Ascending aorta (tissue), 2 donors: ENCODE data around the gene KCNN3. TPM values are rescaled to one million over a fixed set of nuclear protein-coding genes. Genes with fewer than 3 reads are reported as not detected.

Source experiments
- DNase-seq, 2 donors: peaks; one replicate each; pipeline ENCODE4 v3.0.0-alpha.2; 2019; ENCODE audit warnings: low spot score in 2 of 2
- H3K27ac ChIP-seq, 2 donors: fragments of 200-600 bp; sonication (generic); one replicate each; pipeline ENCODE4 v1.5.1; 2016 to 2017; ENCODE audit warnings: mild to moderate bottlenecking in 1 of 2
- H3K27me3 ChIP-seq: fragments of 200-600 bp; sonication (generic); one replicate; pipeline ENCODE4 v1.5.1; 2017
- H3K36me3 ChIP-seq, 2 donors: fragments of 200-600 bp; sonication (generic); one replicate each; pipeline ENCODE4 v1.5.1; 2016
- H3K4me1 ChIP-seq, 2 donors: fragments of 200-600 bp; sonication (generic); one replicate each; pipeline ENCODE4 v1.5.1; 2016 to 2017; ENCODE audit warnings: mild to moderate bottlenecking in 1 of 2
- H3K4me3 ChIP-seq, 2 donors: fragments of 200-600 bp; sonication (generic); one replicate each; pipeline ENCODE4 v1.5.1; 2016 to 2017; ENCODE audit warnings: mild to moderate bottlenecking in 1 of 2
- H3K9me3 ChIP-seq, 2 donors: fragments of 200-600 bp; sonication (generic); one replicate each; pipeline ENCODE4 v1.5.1; 2016
- intact Hi-C: fragments of 100-400 bp; cut with DNase I; formaldehyde crosslinking; loops from one replicate; pipeline ENCODE4 v1.15.1; 2023
- total RNA-seq: library from RNA; depleted of rRNA; stranded (reverse); fragments of >200 nt; gene quantifications from one replicate; pipeline ENCODE4 v1.1.0, GENCODE V29; 2016
- TF ChIP-seq, protein P1 (sequence below), 3 experiments: fragments of 200-600 bp in 2 of 3; fragments of 450-650 bp in 1 of 3; sonication (generic) in 2 of 3; IDR thresholded peaks; one replicate each; pipeline ENCODE4 v1.5.1; 2016 to 2019; ENCODE audit warnings: antibody characterized with exemption in 3 of 3, mild to moderate bottlenecking in 1 of 3, moderate library complexity in 1 of 3

The KCNN3 gene
- total RNA-seq, 1 donor from 2014 or later: 24.6 TPM

DNA sequence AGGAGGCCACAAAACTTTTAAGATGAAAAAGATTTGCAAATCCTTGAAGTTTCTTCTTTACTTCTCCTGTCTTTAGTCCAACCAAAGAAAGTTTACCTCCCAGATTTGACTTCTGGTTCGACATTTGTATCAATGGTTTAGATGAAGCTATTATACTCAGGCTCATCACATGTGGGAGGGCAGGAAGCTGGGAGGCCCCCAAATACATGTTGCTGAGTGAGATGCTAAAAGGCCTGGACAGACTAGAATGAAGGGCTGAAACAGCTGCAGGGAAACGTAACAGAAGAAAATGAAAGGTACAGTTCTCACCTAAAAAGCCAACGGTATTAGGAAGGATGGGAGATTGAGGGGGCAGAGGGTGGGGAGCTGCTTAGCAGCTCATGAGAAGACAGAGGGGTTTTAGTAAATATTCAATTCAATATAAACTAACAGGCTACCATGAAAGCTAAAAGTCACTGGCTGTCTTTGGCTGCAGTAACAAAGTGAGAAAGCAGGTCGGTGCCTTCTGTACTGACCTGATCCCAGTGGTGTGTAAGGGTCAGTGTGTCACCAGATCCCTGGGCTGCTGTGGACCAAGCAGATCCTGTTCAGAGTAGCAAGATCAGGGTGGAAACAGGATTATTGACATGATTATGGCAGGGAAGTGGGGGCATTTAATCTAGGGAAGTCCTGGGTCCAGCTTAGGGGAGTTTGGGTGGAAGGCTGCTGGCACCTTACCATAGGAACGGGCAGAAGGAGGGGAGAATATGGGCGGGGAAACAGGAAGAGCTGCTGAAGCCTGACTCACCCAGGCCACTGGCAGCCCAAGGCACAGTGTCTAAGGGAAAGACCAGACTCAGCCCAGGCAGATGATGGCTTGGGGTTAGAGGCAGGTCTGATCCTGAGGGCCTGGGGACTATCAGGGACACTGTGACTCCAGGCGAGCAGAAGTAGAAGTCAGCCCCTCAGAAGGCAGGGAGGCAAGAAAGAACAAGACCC is 60.4 kb downstream of the KCNN3 start:
- H3K36me3 ChIP-seq: no peaks in the 10 kb centered on the region
- DNase-seq: no peak
- no peaks in the 10 kb centered on the region for H3K4me1 ChIP-seq
- H3K27me3 ChIP-seq: no peaks in the 10 kb centered on the region
- intact Hi-C loops: no loop called here
- no peak overlapping the region for H3K27ac ChIP-seq
- H3K9me3 ChIP-seq: no peaks in the 10 kb centered on the region
- no peak overlapping the region for H3K4me3 ChIP-seq
- TF ChIP-seq, protein P1, sequence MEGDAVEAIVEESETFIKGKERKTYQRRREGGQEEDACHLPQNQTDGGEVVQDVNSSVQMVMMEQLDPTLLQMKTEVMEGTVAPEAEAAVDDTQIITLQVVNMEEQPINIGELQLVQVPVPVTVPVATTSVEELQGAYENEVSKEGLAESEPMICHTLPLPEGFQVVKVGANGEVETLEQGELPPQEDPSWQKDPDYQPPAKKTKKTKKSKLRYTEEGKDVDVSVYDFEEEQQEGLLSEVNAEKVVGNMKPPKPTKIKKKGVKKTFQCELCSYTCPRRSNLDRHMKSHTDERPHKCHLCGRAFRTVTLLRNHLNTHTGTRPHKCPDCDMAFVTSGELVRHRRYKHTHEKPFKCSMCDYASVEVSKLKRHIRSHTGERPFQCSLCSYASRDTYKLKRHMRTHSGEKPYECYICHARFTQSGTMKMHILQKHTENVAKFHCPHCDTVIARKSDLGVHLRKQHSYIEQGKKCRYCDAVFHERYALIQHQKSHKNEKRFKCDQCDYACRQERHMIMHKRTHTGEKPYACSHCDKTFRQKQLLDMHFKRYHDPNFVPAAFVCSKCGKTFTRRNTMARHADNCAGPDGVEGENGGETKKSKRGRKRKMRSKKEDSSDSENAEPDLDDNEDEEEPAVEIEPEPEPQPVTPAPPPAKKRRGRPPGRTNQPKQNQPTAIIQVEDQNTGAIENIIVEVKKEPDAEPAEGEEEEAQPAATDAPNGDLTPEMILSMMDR (IDR thresholded peaks at IDR 0.05): no peak

DNA sequence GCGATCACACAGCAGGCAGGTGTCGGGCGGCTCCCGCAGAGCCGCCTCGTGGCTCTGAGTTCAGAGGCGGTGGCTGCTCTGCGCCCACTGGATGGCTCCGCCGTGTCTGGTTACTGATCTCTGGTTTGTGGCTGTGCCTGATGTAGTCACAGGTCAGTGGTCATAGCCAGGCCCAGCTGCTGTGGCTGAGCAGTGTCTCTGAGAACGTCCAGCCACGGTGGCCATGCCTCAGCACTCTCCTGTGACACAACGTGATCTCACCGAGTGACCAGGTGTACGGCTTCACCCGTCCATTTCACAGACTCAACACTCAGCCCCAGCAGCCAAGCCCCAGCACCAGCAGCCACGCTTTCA is 61.2 kb downstream of the KCNN3 start:
- no peak overlapping the region for H3K27ac ChIP-seq
- intact Hi-C loops: no loop called here
- TF ChIP-seq, protein P1 (IDR thresholded peaks at IDR 0.05): no peak
- no peak overlapping the region for H3K4me3 ChIP-seq
- H3K4me1 ChIP-seq: no peaks in the 10 kb centered on the region
- H3K36me3 ChIP-seq: no peaks in the 10 kb centered on the region
- no peaks in the 10 kb centered on the region for H3K27me3 ChIP-seq
- no peaks in the 10 kb centered on the region for H3K9me3 ChIP-seq
- DNase-seq: no peak

DNA sequence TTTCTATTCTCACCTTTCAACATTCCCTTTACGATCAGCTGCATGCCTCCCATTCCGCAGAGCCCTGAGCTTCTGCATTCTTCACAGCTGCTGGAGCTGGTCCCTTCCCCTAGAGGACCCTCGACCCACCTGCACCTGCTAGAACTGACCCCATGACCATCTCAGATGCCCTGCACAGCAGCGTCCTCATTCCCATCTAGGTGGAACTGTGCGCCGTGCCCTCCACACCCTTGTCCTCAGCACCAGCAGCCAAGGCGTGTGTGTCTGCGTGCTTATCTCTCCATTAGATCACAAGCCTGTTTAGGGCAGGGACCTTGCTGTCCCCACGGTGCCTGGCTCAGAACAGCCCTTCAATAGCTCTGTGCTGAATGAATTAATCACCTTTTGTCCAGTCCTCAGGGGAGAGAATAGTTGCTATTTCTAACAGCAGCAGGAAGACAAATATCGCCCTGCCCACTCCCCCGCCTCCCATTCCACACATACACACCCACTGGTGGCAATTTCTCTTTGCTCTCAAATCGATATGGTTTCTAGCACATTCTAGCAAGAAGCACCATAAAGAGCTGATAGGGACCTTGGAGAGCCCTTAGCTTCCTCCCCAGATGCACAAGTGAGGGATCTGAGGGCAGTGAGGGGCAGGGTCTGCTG is 61.7 kb downstream of the KCNN3 start:
- Histone ChIP-seq H3K36me3 (no peaks in the 10 kb centered on the region), H3K9me3 (no peaks in the 10 kb centered on the region), H3K4me3 (no peak overlapping the region), H3K27ac (no peak overlapping the region), H3K4me1 (no peaks in the 10 kb centered on the region), H3K27me3 (no peaks in the 10 kb centered on the region)
- no peak for DNase-seq
- intact Hi-C loops: no loop called here
- TF ChIP-seq, protein P1 (IDR thresholded peaks at IDR 0.05): no peak

DNA sequence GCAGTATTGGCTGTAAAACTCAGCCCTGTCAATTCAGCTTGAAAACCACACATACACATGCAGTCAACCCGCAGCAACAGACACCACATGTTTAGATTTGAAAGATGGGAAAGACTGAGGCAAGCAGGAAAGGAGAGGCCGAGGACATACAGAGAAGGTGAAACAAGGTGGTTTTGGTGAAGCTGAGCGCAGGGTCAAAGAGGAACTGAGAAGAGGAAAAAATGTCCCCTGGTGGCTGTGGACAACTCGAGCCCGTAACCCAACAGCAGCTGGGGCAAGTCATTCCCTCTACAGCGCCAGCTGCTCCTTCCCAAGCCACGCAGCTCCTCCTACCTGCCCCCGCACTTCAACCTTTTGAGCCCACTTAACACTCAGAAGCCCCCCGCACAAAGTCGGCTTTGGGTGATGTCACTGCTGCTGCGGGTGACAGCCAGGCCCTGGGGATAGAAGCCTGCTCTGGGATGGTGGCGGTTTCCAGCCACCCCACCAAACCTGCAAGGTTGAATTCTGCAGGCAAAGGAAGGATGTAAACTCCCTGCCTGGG is 63.0 kb downstream of the KCNN3 start:
- H3K27ac ChIP-seq: no peak overlapping the region
- no peak overlapping the region for H3K4me3 ChIP-seq
- intact Hi-C loops: no loop called here
- no peaks in the 10 kb centered on the region for H3K36me3 ChIP-seq
- TF ChIP-seq, protein P1 (IDR thresholded peaks at IDR 0.05): no peak
- no peaks in the 10 kb centered on the region for H3K27me3 ChIP-seq
- no peaks in the 10 kb centered on the region for H3K4me1 ChIP-seq
- no peaks in the 10 kb centered on the region for H3K9me3 ChIP-seq
- DNase-seq: no peak

DNA sequence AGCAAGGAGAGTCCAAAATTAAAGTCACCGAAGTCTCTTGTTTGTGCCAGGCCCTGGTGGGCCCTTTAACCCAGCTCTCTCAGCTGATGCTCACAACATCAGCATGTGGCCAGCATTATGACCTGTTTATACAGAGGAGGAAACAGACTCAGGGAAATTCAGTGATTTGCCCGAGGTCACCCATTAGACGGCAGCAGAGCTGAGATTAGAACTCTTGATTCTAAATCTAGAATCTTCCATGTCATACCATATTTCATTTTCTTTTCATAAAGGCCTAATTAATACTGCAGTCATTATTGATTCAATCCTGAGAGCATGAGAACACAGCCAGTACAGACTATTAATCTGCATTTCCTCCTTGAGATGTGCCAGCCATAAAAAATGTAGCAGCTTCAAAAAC is 63.7 kb downstream of the KCNN3 start:
- intact Hi-C loops: no loop called here
- TF ChIP-seq, protein P1 (IDR thresholded peaks at IDR 0.05): no peak

More for the DNA sequence above, 63.7 kb downstream of the KCNN3 start:
- Histone ChIP-seq H3K27me3 (no peaks in the 10 kb centered on the region), H3K27ac (no peak overlapping the region), H3K36me3 (no peaks in the 10 kb centered on the region), H3K9me3 (no peaks in the 10 kb centered on the region), H3K4me3 (no peak overlapping the region), H3K4me1 (no peaks in the 10 kb centered on the region)
- DNase-seq: no peak
